ENCODE data around the gene CABLES1.
A peak's percentile ranks its signal among the peaks of the same experiment; 100 is the strongest.

The CABLES1 gene

DNA sequence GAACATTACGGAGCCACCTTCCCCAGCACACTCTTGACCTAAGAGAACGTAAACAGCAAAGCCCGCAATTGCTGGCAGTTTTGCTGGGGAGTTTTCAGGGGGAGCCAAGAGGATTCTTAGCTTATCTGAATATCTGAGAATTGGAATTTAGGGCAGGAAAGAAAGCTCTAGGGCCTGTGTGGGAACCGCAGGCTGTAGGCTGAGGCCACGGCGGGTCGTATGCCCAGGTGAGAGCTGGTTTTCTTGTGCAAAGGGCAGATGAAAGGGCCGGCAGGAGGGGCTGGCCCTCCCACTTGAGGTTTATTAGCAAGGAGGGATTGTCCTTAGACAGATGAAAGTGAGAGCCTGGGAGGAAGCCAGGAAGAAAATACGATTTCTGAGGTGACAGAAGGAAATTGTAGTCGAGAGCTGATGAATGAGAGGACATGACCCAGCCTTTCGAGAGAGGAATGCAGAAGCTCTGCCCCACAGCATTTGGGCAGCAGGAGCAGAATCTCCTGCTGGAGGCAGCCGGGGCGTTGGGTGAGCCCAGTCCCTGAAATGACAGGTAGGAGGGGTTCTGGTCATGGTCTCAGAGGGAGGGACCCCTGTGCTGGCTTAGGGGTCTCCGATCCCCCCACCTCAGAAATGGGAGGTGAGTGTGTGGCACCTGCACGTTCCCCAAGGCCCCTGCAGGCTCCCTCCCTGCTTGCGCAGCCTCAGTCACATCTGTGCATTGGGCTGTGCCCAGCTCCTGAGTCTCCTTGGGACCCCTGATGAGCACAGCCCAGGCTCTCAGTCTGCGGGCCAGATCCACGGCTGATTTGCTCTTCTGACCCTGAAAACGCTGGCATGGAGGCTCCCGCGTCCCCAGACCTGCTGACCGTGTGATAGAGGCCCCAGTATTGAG, 61.1 kb downstream of the CABLES1 start:
- no peak for DNase-seq

- DNase-seq: no peak
These were observed 63.0 kb downstream of the CABLES1 start for GRCh38 chr18:23198217-23198845.

GRCh38 chr18:23200756-23201155, 65.5 kb downstream of the CABLES1 start:
- DNase-seq: no peak

- no peak for DNase-seq
These were observed 66.5 kb downstream of the CABLES1 start for GRCh38 chr18:23201741-23202140.

GRCh38 chr18:23203891-23204432, 68.7 kb downstream of the CABLES1 start:
- DNase-seq: no peak

GRCh38 chr18:23204589-23205235, 69.4 kb downstream of the CABLES1 start:
- DNase-seq: peak in 1 of 2 donors; percentile 38

DNA sequence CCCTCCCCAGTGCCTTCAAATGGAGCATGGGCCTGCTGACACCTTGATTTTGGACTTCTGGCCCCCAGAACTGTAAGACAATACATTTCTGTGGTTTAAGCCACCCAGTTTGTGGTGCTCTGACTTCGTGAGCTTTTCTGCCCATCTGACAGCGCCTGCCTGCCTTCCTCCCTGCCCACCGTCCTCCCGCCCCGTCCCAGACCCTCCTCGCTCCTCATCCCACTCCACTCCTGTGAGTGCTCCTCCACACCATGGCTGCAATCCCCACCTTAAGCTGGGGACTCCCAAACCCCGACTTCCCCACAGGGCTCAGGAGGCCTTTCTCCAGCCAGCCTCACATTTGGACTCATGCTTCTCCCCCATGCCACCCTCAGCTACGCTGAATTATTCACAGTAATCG, 70.7 kb downstream of the CABLES1 start:
- no peak for DNase-seq

DNA sequence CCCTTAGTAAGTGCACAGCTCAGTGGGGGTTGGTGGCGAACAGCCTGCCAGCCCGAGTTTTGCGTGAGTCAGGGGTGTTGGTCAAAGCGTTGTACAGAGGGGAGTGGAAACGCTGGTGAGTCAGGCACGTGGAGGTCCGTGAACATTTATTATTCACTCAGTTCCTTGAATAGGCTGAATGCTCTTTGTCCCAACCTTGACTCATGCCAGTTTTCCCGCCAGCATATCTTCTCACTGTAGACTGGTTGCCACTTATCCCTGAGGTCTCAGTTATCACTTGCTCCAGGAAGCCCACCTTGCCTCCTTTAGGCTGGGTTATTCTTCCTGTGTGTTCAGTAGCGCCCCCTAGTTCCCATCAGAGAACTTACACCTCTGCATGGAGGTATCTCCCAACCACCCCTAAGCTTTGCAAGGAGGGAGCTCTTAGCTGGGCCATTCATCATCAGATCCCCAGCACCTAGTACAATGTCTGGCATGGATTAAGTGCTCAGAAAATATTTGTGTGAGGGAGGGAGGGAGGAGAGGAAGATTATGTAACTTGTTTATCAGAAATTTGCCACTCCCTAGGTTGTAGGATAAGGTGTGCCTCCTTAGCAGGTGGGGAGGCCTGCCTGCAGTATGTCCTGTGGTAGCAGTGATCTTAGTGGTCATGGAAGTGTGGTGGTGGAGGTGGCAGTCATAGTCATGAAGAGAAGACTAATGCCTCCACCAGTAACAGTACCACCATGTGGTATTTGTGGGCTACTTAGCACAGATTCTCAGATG, 72.1 kb downstream of the CABLES1 start:
- no peak for DNase-seq

GRCh38 chr18:23207994-23208393, 72.7 kb downstream of the CABLES1 start:
- no peak for DNase-seq

DNA sequence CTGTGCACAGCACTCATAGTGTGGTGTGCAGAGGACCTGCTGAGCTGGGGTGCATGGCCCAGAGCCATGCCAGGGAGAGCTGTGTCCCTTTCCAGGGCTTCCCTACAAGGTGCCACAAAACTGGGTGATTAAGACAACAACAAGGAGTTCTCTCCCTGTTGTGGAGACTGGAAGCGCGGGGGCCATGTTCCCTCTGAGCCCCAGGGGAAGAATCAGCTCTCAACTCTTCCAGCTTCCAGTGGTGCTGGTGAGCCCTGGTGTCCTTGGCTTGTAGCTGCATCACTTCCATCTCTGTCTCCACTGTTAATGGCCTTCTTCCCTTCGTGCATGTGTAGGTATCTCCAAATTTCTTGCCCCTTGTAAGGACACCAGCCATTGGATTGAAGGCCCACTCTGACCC, 73.3 kb downstream of the CABLES1 start:
- DNase-seq: no peak

- no peak for DNase-seq
These were observed 73.7 kb downstream of the CABLES1 start for GRCh38 chr18:23209031-23209430.

DNA sequence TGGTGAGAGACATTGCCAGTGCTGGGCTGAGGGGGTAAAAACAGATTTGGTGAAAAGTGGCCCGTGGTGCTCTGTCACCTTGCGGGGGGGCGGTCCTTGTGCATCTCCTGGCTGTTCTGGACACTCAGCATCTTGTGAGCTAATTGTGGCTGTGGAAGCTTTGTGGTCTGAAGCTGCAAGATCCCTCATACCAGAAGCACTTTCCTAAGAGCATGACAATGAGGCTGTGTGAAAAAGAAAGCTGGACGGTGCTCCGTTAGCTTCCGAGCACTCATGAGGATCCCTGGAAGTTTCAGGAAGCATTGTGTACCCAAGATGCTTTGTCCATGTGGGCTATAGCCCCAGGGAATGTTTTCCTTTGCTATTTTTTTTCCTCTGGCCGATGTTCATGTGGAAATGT, 74.5 kb downstream of the CABLES1 start:
- no peak for DNase-seq

DNA sequence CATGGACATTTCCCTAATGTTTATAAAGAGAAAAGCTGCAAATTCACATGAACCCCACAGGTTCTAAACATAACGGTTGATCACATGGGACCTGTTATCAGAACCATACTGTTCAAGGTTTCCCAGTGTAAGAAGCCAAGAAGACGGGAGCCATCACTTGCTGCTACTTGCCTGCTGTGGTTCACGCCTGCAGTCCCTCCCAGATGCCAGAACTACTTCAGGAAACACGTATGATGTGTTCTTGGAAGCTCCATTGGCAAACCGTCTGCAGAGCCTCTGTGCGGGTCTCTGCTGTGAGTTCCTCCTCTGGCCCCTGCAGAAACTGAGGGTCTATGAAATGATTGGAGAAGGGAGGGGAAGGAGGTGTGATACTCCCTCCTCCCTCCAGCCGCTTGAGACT, 75.2 kb downstream of the CABLES1 start:
- no peak for DNase-seq

DNA sequence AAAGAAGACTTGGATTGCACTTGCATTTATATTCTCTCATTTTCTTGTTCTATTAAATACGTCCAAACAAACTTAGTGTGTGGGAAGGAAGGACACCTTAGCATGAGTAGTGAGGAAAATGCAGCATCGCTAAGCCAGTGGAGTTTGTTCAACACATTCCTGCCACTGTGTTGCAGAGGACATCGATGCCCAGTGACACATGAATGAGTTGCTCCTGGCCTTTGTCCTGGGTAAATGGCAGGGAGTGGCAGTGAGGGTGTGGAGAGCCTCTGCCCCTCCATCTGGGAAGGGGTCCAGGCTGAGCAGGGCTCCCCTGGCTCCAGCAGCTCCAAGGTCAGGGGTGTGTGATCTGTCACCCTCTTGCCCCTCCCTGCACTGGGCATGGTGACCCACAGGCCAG, 75.9 kb downstream of the CABLES1 start:
- DNase-seq: no peak

DNA sequence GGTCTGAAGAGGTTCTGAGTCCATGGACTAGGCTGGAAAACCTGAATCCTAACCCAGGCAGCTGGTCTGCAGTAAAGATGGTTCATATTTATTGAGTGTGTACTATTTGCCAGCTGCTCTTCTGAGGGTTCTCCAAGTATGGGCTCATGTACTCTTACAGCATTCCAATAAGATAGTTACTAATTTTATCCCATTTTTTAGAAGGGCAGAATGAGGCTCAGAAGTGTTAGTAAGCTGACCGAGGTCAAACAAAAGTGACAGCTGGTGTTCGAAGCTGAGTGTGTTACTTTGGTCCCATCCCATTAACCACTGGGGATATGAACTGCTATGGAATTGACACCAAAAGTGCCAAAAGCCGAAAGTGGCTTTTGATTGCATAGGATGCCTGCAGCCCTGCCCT, 76.9 kb downstream of the CABLES1 start:
- no peak for DNase-seq

- no peak for DNase-seq
These were observed 77.9 kb downstream of the CABLES1 start for GRCh38 chr18:23213200-23213599.

- no peak for DNase-seq
These were observed 82.5 kb downstream of the CABLES1 start for GRCh38 chr18:23217781-23218180.

GRCh38 chr18:23220355-23220754, 85.1 kb downstream of the CABLES1 start:
- DNase-seq: no peak

- DNase-seq: no peak
These were observed 88.4 kb downstream of the CABLES1 start for GRCh38 chr18:23223641-23224040.

DNA sequence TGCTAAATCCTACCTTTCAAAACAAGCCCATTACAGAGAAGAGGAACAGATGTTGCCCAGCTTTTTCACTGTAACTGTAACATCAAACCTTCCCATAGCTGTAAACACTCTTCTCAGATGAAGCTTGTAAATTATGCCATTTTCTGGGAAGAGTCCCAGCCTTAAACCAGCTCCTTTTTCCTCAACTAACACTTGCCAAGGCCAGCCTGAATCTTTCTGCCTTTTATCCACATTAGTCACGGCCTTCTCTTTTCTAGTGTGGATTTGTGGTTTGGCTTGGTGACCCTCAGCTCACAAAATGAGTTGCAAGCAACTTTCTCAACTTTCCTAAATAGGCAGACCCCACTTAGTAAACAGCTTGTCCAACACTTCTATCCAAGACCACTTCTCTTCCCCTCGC, 90.2 kb downstream of the CABLES1 start:
- DNase-seq: no peak

DNA sequence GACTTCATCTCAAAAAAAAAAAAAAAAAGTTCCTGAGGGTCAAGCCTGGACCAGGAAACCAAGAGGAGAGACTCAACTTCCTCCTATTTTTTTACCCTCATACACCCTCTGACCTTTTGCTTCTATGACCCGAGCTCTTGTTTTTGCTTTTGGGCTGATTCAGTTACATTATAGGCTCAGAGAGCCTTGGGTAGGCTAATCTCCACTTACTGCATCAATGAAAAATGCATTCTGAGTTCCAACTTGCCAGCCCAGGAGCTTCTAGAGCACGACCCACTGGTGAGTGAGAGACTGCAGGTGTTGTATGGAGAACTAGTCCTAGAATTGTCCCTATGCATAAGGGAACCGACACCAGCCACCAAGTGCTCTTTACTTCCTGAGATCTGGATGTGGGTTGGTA, 91.1 kb downstream of the CABLES1 start:
- DNase-seq: no peak

GRCh38 chr18:23226930-23227725, 91.8 kb downstream of the CABLES1 start:
- DNase-seq: peak; percentile 43 to 67

Measured in inflammatory macrophage treated with lipopolysaccharide for 1 hour (primary cell).